Upper lobe of right lung (tissue), 1 donor: ENCODE results near the gene ANO1. TPM values are rescaled to one million over a fixed set of nuclear protein-coding genes. Genes with fewer than 3 reads are reported as not detected.

Experiments
- ATAC-seq: fragments of 200-7000 bp; cut with Tn5 transposase; one replicate; pipeline ENCODE4 v1.9.1; 2020; ENCODE audit warnings: mild to moderate bottlenecking, moderate library complexity
- DNase-seq: peaks from one replicate; pipeline ENCODE4 v3.0.0-alpha.2; 2020
- H3K27ac ChIP-seq: fragments of 200-600 bp; one replicate; pipeline ENCODE4 v1.8.0; 2022
- H3K27me3 ChIP-seq: fragments of 200-600 bp; one replicate; pipeline ENCODE4 v1.8.0; 2022; ENCODE audit warnings: mild to moderate bottlenecking
- H3K36me3 ChIP-seq: fragments of 200-600 bp; one replicate; pipeline ENCODE4 v1.8.0; 2022
- H3K4me1 ChIP-seq: fragments of 200-600 bp; one replicate; pipeline ENCODE4 v1.8.0; 2022
- H3K4me3 ChIP-seq: fragments of 200-600 bp; one replicate; pipeline ENCODE4 v1.8.0; 2022; ENCODE audit warnings: mild to moderate bottlenecking
- H3K9me3 ChIP-seq: fragments of 200-600 bp; one replicate; pipeline ENCODE4 v1.8.0; 2022
- CTCF ChIP-seq: fragments of 200-600 bp; IDR thresholded peaks from one replicate; pipeline ENCODE4 v1.8.0; 2022; ENCODE audit warnings: antibody characterized with exemption
- intact Hi-C: fragments of 100-400 bp; cut with DNase I; formaldehyde crosslinking; loops from one replicate; pipeline ENCODE4 v1.11.0; 2022
- total RNA-seq: library from RNA; stranded (reverse); fragmentation: NEBNext Ultra II Directional; extraction: Animal tissue kit (Norgen Biotek cat#: 25700); gene quantifications from one replicate; pipeline ENCODE4 v1.2.1, GENCODE V29; 2021
- donor health status: DM: no; HTN: yes; CAD: no; lungs with severe emphysema.

The ANO1 gene
- total RNA-seq, 1 donor from 2014 or later, result 16.8 TPM

- no peak overlapping the region for H3K27ac ChIP-seq
- no peaks in the 10 kb centered on the region for H3K36me3 ChIP-seq
- H3K4me3 ChIP-seq, result no peak overlapping the region
- TF ChIP-seq CTCF, result no peak
- no peaks in the 10 kb centered on the region for H3K27me3 ChIP-seq
- DNase-seq, result no peak
- H3K4me1 ChIP-seq, result no peaks in the 10 kb centered on the region
- no peak for ATAC-seq
- peaks cover under 1% of the 10 kb centered on the region for H3K9me3 ChIP-seq
- intact Hi-C loops, result no loop called here
These were observed 39.9 kb upstream of the ANO1 start for GRCh38 chr11:70038034-70038834.

DNA sequence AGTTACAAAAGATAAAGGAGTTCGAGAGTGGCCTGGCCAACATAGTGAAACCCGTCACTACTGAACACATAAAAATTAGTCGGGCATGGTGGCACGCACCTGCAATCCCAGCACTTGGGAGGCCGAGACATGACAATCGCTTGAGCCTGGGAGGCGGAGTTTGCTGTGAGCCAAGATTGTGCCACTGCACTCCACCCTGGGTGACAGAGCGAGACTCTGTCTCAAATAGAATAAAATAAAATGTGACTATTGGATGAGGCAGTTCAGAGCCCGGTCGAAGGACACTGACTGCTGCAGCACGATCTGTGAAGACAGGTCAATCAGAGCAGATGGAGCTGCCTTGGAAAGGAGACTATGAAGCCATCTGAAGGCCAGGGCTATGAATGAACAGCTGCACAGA, 37.7 kb upstream of the ANO1 start:
- H3K36me3 ChIP-seq, result no peaks in the 10 kb centered on the region
- no peaks in the 10 kb centered on the region for H3K27me3 ChIP-seq
- peaks cover 7% of the 10 kb centered on the region for H3K9me3 ChIP-seq
- no peaks in the 10 kb centered on the region for H3K4me1 ChIP-seq
- no peak for DNase-seq
- intact Hi-C loops, result no loop called here
- no peak for ATAC-seq
- H3K27ac ChIP-seq, result no peak overlapping the region
- TF ChIP-seq CTCF, result no peak
- H3K4me3 ChIP-seq, result no peak overlapping the region

GRCh38 chr11:70040869-70041501, 37.1 kb upstream of the ANO1 start:
- Histone ChIP-seq H3K27me3 (no peaks in the 10 kb centered on the region), H3K36me3 (no peaks in the 10 kb centered on the region), H3K27ac (no peak overlapping the region), H3K9me3 (peaks cover 7% of the 10 kb centered on the region), H3K4me3 (no peak overlapping the region), H3K4me1 (no peaks in the 10 kb centered on the region)
- DNase-seq (no peak), ATAC-seq (no peak)
- no peak for TF ChIP-seq CTCF
- intact Hi-C loops, result no loop called here

- no peak overlapping the region for H3K4me3 ChIP-seq
- DNase-seq (no peak), ATAC-seq (no peak)
- peaks cover 4% of the 10 kb centered on the region for H3K27me3 ChIP-seq
- no peak overlapping the region for H3K27ac ChIP-seq
- no peaks in the 10 kb centered on the region for H3K4me1 ChIP-seq
- H3K36me3 ChIP-seq, result no peaks in the 10 kb centered on the region
- H3K9me3 ChIP-seq, result peaks cover 7% of the 10 kb centered on the region
- TF ChIP-seq CTCF, result no peak
- intact Hi-C loops, result no loop called here
These were observed 34.6 kb upstream of the ANO1 start for GRCh38 chr11:70043482-70043881.

DNA sequence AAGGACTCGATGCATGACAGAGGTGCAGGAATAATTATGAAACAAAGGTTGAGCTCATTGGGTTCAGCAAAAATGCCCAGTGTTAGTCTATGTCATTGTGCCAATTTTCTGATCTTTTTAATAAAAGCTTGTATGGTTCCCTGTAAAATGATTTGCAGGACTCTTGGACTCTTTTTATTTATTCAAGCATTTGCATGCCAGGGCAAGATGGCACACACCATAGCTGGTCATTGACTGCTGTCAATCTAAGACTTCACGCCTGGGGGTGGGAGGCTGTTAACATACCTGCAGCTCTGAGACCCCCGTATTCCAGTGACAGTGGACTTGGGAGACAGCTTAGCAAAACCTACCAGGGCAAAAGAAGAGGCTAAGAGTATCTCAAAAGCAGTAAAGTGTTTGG, 32.0 kb upstream of the ANO1 start:
- H3K27me3 ChIP-seq, result peaks cover 4% of the 10 kb centered on the region
- TF ChIP-seq CTCF, result no peak
- no peak overlapping the region for H3K4me3 ChIP-seq
- H3K4me1 ChIP-seq, result no peaks in the 10 kb centered on the region
- H3K9me3 ChIP-seq, result peaks cover 7% of the 10 kb centered on the region
- ATAC-seq (no peak), DNase-seq (no peak)
- H3K27ac ChIP-seq, result no peak overlapping the region
- intact Hi-C loops, result no loop called here
- H3K36me3 ChIP-seq, result no peaks in the 10 kb centered on the region
